CD4-positive, alpha-beta T cell treated with Interferon alpha-2 for 1 hour (primary cell): ENCODE data around the gene NUDT22.

Experiments
- DNase-seq, 2 donors: peaks; one replicate each; pipeline ENCODE4 v3.0.0-alpha.2; 2020 to 2022

NUDT22 gene

GRCh38 chr11:64259533-64260067 is 33.5 kb downstream of the NUDT22 start:
- DNase-seq = no peak

- DNase-seq = no peak
Observed at GRCh38 chr11:64260147-64260708, 34.2 kb downstream of the NUDT22 start.

- no peak for DNase-seq
Observed at GRCh38 chr11:64261556-64262080, 35.5 kb downstream of the NUDT22 start.

GRCh38 chr11:64262271-64263002 is 36.4 kb downstream of the NUDT22 start:
- no peak for DNase-seq

- no peak for DNase-seq
Observed at GRCh38 chr11:64263021-64263946, 37.2 kb downstream of the NUDT22 start.

GRCh38 chr11:64263947-64264317 is 37.9 kb downstream of the NUDT22 start:
- no peak for DNase-seq

- no peak for DNase-seq
Observed at GRCh38 chr11:64264371-64264852, 38.3 kb downstream of the NUDT22 start.

- no peak for DNase-seq
Observed at GRCh38 chr11:64265176-64266160, 39.4 kb downstream of the NUDT22 start.

- DNase-seq = no peak
Observed at GRCh38 chr11:64266339-64266738, 40.3 kb downstream of the NUDT22 start.

- no peak for DNase-seq
Observed at GRCh38 chr11:64267207-64267945, 41.3 kb downstream of the NUDT22 start.

GRCh38 chr11:64268025-64268892 is 42.2 kb downstream of the NUDT22 start:
- no peak for DNase-seq

- DNase-seq = peak; percentile 33 to 42
Observed at GRCh38 chr11:64268893-64269539, 42.9 kb downstream of the NUDT22 start.

GRCh38 chr11:64269540-64270220 is 43.6 kb downstream of the NUDT22 start:
- peak; percentile 97 to 98 for DNase-seq

- no peak for DNase-seq
Observed at GRCh38 chr11:64275031-64275800, 49.1 kb downstream of the NUDT22 start.

GRCh38 chr11:64275841-64276240 is 49.8 kb downstream of the NUDT22 start:
- no peak for DNase-seq

GRCh38 chr11:64276653-64277431 is 50.8 kb downstream of the NUDT22 start:
- DNase-seq = no peak

- DNase-seq = no peak
Observed at GRCh38 chr11:64278576-64279190, 52.6 kb downstream of the NUDT22 start.
